Stimulated activated CD8-positive, alpha-beta memory T cell treated with anti-CD3 and anti-CD28 coated beads, Interleukin-15, amount 100 ng/mL, for 24 hours (primary cell): ENCODE measurements around the gene NIPA2.
A peak's percentile ranks its signal among the peaks of the same experiment; 100 is the strongest.
"Not testable (repeated sequence)": the region's sequence is repeated elsewhere in the genome, so short reads cannot be mapped to it uniquely, and the experiment has no call there.

Experiments used
- DNase-seq: peaks from one replicate; pipeline ENCODE4 v3.0.0-alpha.2; 2020; ENCODE audit warnings: low read depth

Gene NIPA2

DNA sequence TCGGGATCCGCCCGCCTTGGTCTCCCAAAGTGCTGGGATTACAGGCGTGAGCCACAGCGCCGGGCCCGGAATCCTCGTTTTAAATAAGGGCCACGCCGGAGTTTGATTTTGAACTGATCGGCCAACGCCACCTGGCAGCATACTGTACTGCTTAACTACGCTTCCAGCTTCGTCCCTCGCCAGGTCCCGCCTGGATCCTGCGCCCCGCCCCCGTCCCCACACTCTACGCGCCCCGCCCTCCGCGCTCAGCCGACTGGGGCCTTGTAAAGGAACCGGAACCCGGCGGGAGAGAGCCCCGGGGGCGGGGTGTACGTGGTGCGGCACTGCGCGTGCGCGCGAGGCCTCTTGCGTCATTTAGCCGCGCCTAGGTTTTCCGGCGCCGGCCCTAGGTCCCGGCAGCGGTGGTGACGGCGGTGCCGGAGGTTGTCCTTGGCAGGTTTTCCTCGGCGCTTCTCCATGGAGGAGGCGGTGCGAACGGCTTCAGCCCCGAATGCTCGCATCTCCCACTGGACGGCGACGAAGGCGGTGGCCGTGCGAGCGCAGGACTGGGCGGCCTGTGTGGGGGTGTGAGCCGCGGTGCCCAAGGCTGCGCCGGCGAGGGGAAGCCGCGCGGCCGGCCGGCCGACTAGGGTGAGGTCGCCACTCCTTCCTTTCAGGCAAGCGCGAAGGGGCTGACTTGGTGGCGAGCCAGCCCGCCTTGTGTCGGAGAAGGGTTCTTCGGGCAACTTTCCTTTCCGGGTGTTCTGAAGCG is at the start of gene NIPA2:
Gene NIPA2, plus strand, starts transcription at position 375 of the 751 bp plus-strand sequence. CDS start 13,066 bp downstream, outside the sequence.
- DNase-seq, result peak; percentile 99

DNA sequence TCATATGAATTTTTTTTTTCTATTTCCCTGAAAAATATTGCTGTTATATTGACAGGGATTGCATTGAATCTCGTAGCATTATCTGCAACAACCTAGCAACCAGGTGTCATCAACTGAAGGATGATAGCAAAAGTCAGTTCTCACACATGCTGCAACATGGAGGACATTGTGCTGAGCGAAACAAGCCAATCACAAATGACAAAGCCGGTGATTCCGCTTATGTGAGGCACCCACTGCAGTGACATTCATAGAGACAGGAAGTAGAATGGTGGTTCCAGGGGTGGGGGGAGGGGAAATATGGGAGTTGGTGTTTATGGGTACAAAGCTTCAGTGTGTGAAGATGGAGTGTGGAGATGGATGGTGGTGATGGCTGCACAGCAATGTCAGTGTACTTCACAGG is 44.4 kb upstream of the NIPA2 start:
- no peak for DNase-seq

DNA sequence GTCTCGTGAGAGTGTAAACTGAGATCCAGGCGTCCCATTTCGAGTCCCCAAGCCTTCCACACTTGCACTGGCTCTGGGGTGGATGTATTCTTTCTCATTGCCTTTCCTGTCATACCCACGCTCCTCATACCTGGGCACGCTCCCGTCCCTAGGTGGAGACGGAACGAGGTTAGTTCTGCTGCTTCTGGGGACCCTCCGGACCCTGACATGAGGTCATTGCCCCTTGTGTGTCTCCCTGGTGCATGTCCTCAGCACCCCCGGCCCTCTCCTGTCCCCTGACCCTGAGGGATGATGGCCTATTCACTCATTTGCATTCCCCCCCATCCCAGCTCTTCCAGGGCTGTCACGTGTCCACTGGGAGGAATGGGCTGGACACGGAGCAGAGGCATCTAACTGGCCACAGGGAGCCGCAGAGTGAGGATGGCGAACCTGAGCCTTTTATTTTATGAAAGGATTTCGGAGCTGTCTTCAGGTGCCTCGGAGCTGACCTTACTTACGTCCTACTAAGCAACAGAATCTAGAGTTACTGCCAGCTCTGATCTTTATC is 43.8 kb upstream of the NIPA2 start:
- DNase-seq, result no peak

DNA sequence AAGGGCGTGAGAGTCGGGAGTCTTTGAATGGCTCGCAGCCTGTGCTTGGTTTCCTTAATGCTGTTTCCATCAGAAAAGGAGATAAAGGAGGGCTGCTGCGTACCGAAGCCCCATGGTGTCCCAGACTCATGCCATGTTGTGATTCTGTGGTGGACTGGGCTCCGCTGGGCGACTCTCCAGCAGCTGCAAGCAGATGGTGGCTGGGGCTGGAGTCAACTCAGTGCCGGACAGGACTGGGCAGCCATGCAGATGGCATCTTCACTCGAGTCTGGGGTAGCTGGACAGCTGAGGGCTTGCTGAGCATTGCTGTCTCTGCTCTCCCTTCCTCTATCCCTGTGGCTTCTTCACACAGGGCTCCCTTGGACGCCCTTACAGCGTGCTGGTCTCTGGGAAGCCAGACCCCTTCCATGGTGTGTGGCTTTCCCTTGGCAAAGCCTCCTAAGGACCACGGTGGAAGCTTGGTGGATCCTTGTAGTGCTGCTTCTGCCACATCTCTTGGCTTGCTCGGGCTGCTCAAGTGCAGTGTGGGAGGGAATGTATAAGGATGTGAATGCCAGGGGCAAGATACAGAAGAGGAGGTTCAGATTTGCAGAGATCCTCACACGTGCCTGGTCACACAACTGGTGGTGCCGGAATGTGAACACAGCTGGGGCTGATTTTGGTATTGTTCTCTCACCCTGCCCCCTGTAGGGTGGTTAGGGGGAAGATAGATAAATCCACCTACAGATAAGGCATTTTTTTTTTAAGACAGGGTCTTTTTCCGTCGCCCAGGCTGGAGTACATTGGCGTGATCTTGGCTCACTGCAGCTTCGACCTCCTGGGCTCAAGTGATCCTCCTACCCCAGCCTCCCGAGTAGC is 43.0 kb upstream of the NIPA2 start:
- no peak for DNase-seq

DNA sequence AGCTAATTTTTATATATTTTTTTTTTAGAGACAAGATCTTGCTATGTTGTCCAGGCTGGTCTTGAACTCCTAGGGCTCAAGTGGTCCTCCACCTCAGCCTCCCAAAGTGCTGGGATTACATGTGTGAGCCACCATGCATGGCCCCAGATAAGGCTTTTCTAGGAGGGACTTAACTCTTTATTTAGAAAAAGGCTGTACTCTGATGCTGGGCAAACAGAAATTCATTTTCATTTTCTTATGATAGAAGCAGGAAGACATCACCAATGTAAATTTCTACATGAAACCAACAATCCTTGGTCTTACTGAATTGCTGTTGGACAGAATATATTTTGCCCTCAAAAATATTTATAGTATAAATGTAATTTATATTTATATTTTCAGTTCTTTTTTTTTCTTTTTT is 42.4 kb upstream of the NIPA2 start:
- no peak for DNase-seq

DNA sequence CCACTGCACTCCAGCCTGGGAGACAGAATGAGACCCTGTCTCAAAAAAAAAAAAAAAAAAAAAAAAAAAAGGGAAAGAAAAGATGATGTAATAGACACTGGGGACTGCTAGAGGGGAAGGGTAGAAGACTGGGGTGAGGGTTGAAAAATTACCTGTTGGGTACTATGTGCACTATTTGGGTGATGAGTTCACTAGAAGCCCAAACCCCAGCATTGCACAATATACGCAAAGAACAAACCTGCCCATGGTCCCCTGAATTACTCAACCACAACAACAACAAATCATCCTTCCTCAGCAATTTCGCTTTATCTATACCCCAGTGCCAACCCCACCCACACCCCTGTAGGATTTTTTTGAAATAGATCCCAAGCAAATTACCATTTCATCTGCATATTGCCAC is 38.6 kb upstream of the NIPA2 start:
- no peak for DNase-seq

DNA sequence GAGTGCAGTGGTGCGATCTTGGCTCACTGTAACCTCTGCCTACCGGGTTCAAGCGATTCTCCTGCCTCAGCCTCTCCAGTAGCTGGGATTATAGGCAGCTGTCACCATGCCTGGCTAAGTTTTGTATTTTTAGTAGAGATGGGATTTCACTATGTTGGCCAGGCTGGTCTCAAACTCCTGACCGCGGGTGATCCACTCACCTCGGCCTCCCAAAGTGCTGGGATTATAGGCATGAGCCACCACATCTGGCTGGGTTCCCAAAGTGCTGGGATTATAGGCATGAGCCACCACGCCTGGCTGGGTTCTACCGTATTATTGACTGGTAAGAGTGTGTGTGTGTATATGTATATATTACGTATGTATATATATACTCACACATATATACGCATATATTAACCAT is 35.5 kb upstream of the NIPA2 start:
- DNase-seq, result not testable (repeated sequence)

DNA sequence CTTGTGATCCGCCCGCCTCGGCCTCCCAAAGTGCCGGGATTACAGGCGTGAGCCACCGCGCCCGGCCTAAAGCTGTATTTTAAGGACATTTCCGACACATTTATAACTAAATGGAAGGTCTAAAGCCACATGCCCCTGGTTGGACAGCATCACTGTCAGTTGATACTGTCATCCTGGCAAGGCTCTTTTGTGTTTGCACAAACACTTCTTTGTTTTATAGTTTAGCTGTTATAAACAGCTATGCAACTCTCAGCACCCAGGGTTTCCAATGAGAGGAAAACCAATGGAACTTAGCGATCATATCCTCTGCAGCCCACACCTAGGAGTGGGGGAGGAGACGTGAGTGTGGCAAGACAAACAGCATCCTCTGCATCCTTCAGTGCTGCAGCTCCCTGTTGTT is 32.3 kb upstream of the NIPA2 start:
- no peak for DNase-seq

DNA sequence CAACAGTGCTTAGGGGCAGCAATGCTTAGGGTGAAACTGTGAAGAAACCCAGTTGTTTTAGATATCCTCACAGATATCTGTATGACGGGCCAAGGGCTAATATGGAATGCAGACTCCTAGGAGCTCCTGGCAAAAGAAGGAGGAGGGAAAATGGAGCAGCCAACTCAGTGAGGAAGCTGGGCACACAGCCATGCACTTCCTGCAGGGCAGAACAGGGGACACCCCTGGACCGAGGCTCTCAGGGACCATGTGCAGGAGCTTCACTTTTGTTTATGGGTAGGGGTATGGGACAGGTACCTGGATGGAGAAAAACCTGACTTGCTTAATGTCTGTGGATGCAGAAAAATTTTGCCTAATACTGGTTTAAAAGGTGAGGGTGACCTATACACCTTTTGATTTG is 31.8 kb upstream of the NIPA2 start:
- no peak for DNase-seq

DNA sequence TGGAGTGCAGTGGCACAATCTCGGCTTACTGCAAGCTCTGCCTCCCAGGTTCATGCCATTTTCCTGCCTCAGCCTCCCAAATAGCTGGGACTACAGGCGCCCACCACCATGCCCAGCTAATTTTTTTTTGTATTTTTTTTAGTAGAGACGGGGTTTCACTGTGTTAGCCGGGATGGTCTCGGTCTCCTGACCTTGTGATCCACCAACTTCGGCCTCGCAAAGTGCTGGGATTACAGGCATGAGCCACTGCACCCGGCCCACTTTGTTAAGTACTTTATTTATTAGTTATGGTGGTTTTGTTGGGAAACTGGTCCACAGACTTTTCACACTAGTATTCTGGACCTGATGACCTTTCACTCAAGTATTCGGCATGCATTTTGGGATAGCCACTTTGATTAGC is 30.6 kb upstream of the NIPA2 start:
- not testable (repeated sequence) for DNase-seq

DNA sequence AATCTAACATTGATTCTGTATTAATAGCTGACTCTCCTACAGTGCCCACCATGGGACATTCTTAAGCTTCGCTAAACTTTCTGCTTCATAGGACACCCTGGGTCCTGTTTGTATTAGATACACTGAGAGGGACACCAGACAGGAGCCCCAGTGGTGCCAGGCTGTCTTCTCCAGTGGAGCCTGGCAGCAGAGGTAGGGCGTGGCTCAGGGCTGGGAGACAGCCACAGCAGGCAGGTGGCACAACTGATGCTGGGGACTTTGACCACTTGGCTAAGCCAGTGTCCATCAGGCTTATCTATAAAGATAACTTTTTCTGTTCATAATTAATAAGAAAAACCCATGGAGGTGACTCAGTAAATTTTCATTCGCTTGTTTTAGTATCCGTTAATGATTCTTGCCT is 30.2 kb upstream of the NIPA2 start:
- DNase-seq, result no peak

DNA sequence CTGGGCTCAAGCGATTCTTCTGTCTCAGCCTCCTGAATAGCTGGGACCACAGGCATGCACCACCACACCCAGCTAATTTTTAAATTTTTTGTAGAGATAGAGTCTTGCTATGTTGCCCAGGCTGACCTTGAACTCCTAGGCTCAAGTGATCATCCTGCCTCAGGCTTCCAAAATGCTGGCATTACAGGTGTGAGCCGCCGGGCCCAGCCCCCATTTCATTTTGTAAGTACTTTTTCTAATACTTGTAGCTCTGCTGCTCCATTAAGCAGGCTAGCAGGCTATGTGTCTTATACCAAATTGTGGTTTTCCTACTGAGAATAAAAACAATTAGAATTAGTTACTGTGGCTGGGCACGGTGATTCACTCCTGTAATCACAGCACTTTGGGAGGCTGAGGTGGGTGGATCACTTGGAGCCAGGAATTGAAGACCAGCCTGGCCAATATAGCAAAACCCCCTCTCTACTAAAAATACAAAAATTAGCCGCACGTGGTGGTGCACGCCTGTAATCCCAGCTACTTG is 29.6 kb upstream of the NIPA2 start:
- DNase-seq, result no peak

DNA sequence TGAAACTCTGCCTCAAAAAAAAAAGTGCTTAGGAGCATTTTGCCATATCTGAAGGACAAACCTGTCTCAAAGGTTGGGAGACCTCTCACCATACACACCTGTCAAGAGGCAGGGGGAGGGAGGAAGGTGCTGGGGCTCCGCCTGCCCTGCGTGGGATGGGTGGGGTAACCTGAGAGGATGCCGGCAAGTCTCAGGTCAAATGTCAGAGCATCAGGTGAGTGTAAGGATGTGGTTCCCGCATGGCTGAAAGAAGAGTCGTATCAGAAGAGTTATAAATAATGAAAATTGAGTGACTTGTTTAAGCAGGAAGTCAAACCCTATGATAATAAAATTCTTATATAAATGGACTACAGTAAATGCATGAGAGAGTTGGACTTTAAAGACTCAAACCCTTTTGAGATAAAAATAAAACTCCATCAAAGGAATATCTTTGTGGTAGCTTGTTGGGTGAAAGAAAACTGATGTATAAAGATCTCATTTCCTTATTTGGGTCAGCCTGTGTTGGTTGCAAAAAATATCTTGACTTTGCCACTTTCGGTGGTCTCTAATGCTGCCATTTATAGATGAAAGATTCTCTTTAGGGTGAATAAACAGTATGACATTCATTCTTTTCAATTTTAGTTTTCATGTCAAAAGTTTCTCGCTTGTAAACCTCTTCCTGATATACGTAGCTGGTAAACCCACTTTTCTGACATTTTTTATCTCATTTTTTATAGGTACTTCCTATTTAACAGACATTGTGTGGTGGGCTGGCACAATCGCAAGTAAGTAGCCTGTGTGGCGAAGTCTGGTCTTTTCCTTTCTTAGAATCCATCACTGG is 28.2 kb upstream of the NIPA2 start:
- no peak for DNase-seq

DNA sequence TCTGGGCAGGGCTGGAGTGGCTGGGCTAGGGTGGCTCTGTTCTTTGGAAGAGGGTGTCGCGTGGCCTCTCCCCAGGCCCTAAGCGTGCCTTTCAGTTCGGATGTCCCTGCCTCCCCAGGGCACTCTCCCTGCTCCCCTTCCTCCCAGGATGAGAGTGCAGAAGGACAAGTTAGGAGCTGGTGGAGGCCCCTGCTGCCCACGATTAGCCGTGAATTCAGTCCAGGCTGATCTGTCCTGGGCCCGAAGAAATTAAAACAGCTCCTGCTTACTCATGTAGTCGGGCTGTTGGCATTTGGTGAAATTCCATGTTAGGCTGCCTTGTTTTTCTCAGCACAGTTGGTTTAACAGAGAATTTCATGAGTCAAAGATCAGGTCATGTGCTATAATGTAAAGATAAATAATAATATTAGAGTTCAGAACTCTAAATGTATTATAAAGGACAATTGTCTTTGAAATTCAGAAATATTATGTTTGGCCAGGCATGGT is 27.6 kb upstream of the NIPA2 start:
- no peak for DNase-seq

DNA sequence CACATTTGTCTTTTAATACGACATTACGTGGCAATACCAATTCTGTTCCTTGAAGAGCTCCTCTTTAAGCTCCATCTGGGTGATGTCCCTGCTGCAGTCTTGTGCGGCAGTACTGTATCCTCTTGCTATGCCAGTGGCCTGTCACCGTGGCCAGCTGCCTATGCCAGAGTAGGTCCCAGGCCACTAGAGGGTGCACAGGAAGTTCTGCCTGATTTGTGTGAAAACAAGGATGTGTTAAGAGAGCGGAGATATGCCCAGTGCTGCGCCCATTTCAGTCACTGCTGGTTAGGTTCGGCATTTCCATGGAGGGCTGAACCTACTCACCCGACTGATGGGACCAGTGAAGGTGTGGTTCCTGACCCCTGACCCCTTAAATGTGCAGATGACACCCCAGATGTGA is 26.8 kb upstream of the NIPA2 start:
- no peak for DNase-seq

DNA sequence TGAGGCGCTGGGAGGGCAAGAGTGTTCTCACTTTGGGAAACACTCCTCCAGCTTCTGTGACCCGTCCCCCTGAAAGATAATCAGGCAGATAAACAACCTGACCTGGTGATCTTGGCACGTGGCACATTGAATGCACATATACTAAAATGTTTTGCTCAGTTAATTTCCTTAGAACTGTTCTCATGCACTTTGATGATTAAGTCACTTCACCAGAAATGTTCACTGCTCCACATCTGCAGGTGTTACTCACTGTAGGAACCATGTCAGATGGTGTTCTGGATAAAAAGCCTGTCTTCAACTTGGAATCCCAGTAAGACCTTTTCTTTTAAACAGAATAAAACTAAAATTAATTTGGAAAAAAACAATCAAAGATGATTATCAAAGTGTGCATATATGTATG is 24.6 kb upstream of the NIPA2 start:
- DNase-seq, result no peak

DNA sequence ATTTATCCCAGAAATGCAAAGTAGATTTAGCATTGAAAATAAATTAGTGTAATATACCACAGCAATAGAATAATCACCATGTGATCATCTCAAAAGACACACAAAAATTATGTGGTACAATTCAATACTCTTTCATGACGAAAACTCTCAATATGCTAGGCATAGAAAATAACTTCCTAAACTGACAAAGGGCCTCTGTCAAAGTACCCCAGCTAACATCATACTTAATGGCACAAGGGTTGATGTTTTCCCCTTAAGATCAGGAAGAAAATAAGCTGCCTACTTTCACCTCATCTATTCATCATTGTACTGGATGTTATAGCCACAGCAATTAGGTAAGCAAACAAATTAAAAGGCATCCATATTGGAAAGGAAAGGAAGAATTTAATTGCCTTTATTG is 22.7 kb upstream of the NIPA2 start:
- DNase-seq, result no peak

DNA sequence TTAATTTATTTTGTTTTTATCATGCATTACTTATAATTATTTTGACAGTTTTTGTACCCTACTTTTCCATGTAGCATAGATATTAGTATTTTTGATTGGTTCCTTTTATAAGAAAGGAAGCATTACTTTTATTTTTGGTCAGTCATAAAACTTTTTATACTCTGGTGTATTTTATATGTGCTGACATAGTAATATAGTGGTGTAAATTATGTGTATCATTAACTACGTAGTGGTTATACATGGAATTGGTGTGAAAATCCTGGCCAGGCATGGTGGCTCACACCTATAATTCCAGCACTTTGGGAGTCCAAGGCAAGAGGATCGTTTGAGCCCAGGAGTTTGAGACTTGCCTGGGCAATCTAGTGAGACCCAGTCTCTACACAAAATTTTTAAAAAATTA is 18.8 kb upstream of the NIPA2 start:
- no peak for DNase-seq

DNA sequence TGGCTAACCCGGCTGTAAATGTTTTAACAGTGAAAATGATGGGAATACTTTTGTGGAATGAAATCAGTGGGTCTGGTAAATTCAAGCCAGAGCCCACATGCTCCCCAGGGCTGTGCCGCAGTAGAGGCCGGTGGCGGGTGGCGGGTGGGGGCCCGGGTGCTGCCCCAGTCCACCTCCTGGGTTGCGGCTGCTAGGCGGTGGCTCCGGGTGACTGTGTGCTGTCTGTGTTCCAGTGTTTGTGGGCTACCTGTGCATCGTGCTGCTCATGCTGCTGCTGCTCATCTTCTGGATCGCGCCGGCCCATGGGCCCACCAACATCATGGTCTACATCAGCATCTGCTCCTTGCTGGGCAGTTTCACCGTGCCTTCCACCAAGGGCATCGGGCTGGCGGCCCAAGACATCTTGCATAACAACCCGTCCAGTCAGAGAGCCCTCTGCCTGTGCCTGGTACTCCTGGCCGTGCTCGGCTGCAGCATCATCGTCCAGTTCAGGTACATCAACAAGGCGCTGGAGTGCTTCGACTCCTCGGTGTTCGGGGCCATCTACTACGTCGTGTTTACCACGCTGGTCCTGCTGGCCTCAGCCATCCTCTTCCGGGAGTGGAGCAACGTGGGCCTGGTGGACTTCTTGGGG is 14.9 kb upstream of the NIPA2 start:
- DNase-seq, result no peak

DNA sequence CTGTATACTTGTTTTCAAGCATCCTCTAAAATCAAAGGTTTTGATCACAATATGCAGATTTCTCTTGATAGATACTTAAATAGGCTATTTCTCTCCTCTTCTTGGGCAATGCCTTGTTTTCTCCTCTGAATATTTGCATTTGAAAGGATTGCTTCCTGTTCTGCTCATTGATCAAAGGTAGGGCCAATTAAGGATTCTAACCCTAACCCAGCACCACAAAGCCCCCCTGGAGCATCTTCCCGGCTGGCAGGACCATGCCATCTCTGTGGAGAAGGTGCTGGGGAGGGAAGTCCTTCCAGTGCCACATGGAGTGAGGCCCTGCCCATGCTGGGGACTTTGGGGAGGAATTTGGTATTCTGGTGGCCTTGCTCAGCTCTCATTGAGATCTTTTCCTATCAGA is 11.3 kb upstream of the NIPA2 start:
- no peak for DNase-seq

DNA sequence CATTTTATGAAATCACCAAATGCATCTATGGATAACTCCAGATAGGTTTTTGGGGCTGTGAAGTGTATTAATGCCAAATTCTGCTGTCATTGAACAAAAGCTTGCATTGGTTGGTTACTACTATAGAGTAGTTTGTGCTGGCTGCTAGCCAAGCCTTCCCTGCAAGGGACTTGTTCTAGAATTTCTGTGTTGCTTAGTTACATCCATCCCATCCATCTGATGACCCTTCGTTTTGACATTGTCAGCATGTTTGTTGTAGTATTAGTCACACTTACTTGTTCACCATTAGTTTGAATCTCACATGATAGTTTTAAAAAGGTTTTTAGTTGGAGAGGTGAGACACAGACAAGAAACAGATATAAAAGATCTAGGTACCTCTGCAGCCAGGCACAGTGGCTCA is 7.0 kb upstream of the NIPA2 start:
- DNase-seq, result no peak
